ENCODE data around the gene HSF5. TPM values are rescaled to one million over a fixed set of nuclear protein-coding genes. Genes with fewer than 3 reads are reported as not detected.

HSF5 gene
- total and polyA plus RNA-seq, 2 of the 13 experiments (the other 11 are each of a cell fraction or from before 2014, with no cell fraction given), result not detected

GRCh38 chr17:58531661-58532554, 43.7 kb upstream of the HSF5 start:
- peaks cover 9 to 53% of the 10 kb centered on the region in 2 experiments; a peak in 3 of 5 replicates for H3K27me3 ChIP-seq (ENCODE audit: control insufficient read depth in 1 of 2, insufficient read depth in 2 of 2, low read length in 2 of 2)
- 43% methylated on average over 17 of the region's 82 CpGs for WGBS (ENCODE audit: low lambda C conversion rate)
- H4K20me1 ChIP-seq (ENCODE audit: insufficient read depth, low read length), result no peaks in the 10 kb centered on the region
- H3K27ac ChIP-seq (ENCODE audit: extremely low read length, insufficient read depth, low read length), result no peak overlapping the region
- ChIA-PET CTCF (ENCODE audit: low intra/inter-chr PET ratio, low total read pairs) (no interaction called here), POLR2A (interaction anchor here (1.0 to 7.8 kb wide), 4 partner anchors 13 to 161 kb away, joined by 3 to 73 read pairs (median 30); partner anchors contain the start of genes MTMR4 and RAD51C)
- intact Hi-C loops (cut with micrococcal nuclease; ENCODE audit: unreplicated experiment) (no loop called here), in situ Hi-C loops (cut with HindIII; ENCODE audit: extremely low pct_ligation_motif_present, low pct_unique_long_range_greater_than_20kb) (loop anchor here (10.0 kb wide), 1 partner anchor 63 kb away; no protein-coding TSS in a partner anchor)
- FAIRE-seq, result no peak
- no peaks in the 10 kb centered on the region for H3K36me3 ChIP-seq (replicated peaks in 1 of 2; ENCODE audit: control insufficient read depth in 1 of 2, insufficient read depth in 2 of 2, low read length in 2 of 2)
- no peaks in the 10 kb centered on the region for H3K79me2 ChIP-seq (ENCODE audit: insufficient read depth, low read length)
- no peak overlapping the region for H2AFZ ChIP-seq (ENCODE audit: low read length)
- H3K9ac ChIP-seq (ENCODE audit: insufficient read depth, low read depth, low read length), result no peak overlapping the region; the same call in 1 of the 2 replicates
- peak overlapping the region; percentile 79 for H3K4me2 ChIP-seq (ENCODE audit: low read depth, low read length)
- ATAC-seq, result peak; percentile 77
- H3K9me3 ChIP-seq (ENCODE audit: low read length), result no peaks in the 10 kb centered on the region
- peaks cover 65% of the 10 kb centered on the region for H3K4me1 ChIP-seq (ENCODE audit: insufficient read depth, low read length)
- BruUV-seq (replicated peaks), result no TSS peak
- no peak for DNase-seq (ENCODE audit: low spot score)
- H3K4me3 ChIP-seq (replicated peaks in 1 of 3; ENCODE audit: insufficient read depth in 1 of 3, low read depth in 2 of 3, low read length in 3 of 3), result peak overlapping the region; percentile 35 to 68 (median 48); a peak in 5 of 6 replicates
- no peak for TF ChIP-seq ZNF713 (CRISPR knock-in tag; IDR thresholded peaks at IDR 0.05)
- peak in 1 of 2 experiments; percentile 16; a peak in 2 of 4 replicates for TF ChIP-seq REST (IDR thresholded peaks at IDR 0.05; ENCODE audit: borderline replicate concordance in 1 of 2, low read depth in 1 of 2, low read length in 2 of 2)
- TF ChIP-seq ZNF687 (CRISPR knock-in tag; IDR thresholded peaks at IDR 0.05), result 0 out of 2 replicates have a peak, but pooled peaks have one; percentile 8
- TF ChIP-seq MXI1 (IDR thresholded peaks at IDR 0.05; ENCODE audit: borderline replicate concordance, low read depth, low read length), result peak; percentile 17; the same call in 1 of the 3 replicates
- TF ChIP-seq JUND (CRISPR knock-in tag; IDR thresholded peaks at IDR 0.05), result no peak
- TF ChIP-seq ZNF501 (CRISPR knock-in tag; IDR thresholded peaks at IDR 0.05), result peak; percentile 49
- 0 out of 2 replicates have a peak, but pooled peaks have one; percentile 14 for TF ChIP-seq ARID4A (CRISPR knock-in tag; IDR thresholded peaks at IDR 0.05; ENCODE audit: borderline replicate concordance)
- TF ChIP-seq POLR2AphosphoS2 (IDR thresholded peaks at IDR 0.05; ENCODE audit: low read depth, low read length), result no peak
- no peak for TF ChIP-seq RFXAP (CRISPR knock-in tag; IDR thresholded peaks at IDR 0.05; ENCODE audit: borderline replicate concordance)

Measured in HepG2 (cell line).